Body of pancreas (tissue), 4 donors: ENCODE data around the gene OR52N2.

Source experiments
- CTCF ChIP-seq, 7 experiments: fragments of 450-650 bp in 4 of 7; fragments of 200-600 bp in 3 of 7; sonication (generic) in 3 of 7; IDR thresholded peaks; one replicate each; pipeline ENCODE4 v1.5.1; 2016 to 2019; ENCODE audit warnings: antibody characterized with exemption in 7 of 7
- POLR2A ChIP-seq, 3 donors: fragments of 450-650 bp; IDR thresholded peaks; one replicate each; pipeline ENCODE4 v1.6.1; 2016; ENCODE audit warnings: antibody characterized with exemption in 3 of 3, mild to moderate bottlenecking in 2 of 3

GRCh38 chr11:5857590-5857989 is 48.9 kb downstream of the OR52N2 start, which contains the start of gene OR52E8:
- no peak for TF ChIP-seq CTCF (IDR thresholded peaks at IDR 0.05)
- no peak for TF ChIP-seq POLR2A (IDR thresholded peaks at IDR 0.05)
